ACHN (cell line): Measurements from ENCODE around the gene UBE2G1.

ENCODE experiments used
- DNase-seq: peaks from one replicate; pipeline ENCODE4 v3.0.0-alpha.2; 2015
- in situ Hi-C: cut with HindIII; loops from 2 replicates; pipeline ENCODE4 v1.10.0; 2017; ENCODE audit warnings: low sequenced_read_pairs, low pct_ligation_motif_present, low pct_unique_long_range_greater_than_20kb

UBE2G1 gene

GRCh38 chr17:4366327-4367063 lies at the start of gene UBE2G1:
Gene UBE2G1 (minus strand): TSS chr17:4366675. CDS start chr17:4366316, 359 bp downstream.
- in situ Hi-C loops, result no loop called here
- peak; percentile 97 for DNase-seq

GRCh38 chr17:4412933-4413831 lies 46.7 kb upstream of the UBE2G1 start:
- DNase-seq, result peak; percentile 87

GRCh38 chr17:4411201-4411600 lies 44.7 kb upstream of the UBE2G1 start:
- DNase-seq, result no peak
- in situ Hi-C loops, result loop anchor here (25.0 kb wide), 1 partner anchor 199 kb away; no protein-coding TSS in a partner anchor

More at GRCh38 chr17:4412933-4413831, 46.7 kb upstream of the UBE2G1 start:
- in situ Hi-C loops, result loop anchor here (25.0 kb wide), 1 partner anchor 201 kb away; no protein-coding TSS in a partner anchor

DNA sequence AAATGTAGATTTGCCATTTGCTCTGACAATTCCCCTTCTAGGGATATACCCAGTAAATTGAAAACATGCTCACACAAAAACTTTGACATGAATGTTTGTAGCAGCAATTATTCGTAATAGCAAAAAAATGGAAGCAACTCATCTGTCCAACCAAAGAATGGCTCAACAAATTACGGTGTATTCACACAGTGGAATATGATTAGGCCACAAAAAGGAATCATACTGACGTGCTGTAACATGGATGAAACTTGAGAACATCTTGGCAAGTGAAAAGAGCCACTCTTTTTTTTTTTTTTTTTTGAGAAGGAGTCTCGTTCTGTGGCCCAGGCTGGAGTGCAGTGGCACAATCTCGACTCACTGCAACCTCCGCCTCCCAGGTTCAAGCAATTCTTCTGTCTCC lies 43.2 kb upstream of the UBE2G1 start:
- DNase-seq, result no peak
- in situ Hi-C loops, result loop anchor here (25.0 kb wide), 1 partner anchor 197 kb away; no protein-coding TSS in a partner anchor

- in situ Hi-C loops, result loop anchor here (25.0 kb wide), 1 partner anchor 196 kb away; no protein-coding TSS in a partner anchor
- DNase-seq, result no peak
Measured at GRCh38 chr17:4407851-4408250, 41.4 kb upstream of the UBE2G1 start.

DNA sequence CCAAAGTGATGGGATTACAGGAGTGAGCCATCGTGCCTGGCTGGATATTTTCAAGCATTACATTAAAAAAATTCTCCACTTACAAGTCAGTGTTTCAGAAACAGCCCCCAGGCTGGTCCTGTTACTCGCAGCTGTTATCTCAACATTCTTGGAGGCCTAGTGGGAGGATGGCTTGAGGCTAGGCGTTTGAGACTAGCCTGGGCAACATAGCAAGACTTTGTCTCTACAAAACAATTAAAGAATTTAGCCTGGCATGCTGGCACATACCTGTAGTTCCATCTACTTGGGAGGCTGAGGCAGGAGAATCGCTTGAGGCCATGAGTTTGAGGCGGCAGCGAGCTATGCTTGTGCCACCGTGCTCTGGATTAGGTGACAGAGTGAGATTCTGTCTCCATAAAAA lies 40.7 kb upstream of the UBE2G1 start:
- DNase-seq, result no peak
- in situ Hi-C loops, result loop anchor here (25.0 kb wide), 1 partner anchor 195 kb away; no protein-coding TSS in a partner anchor

GRCh38 chr17:4406386-4406785 lies 39.9 kb upstream of the UBE2G1 start:
- DNase-seq, result no peak
- in situ Hi-C loops, result loop anchor here (25.0 kb wide), 1 partner anchor 194 kb away; no protein-coding TSS in a partner anchor

- in situ Hi-C loops, result loop anchor here (25.0 kb wide), 1 partner anchor 193 kb away; no protein-coding TSS in a partner anchor
Measured at GRCh38 chr17:4405699-4406098, 39.2 kb upstream of the UBE2G1 start.

GRCh38 chr17:4405038-4405669 lies 38.7 kb upstream of the UBE2G1 start:
- in situ Hi-C loops, result loop anchor here (25.0 kb wide), 1 partner anchor 193 kb away; no protein-coding TSS in a partner anchor
- DNase-seq, result no peak

More at GRCh38 chr17:4405699-4406098, 39.2 kb upstream of the UBE2G1 start:
- no peak for DNase-seq

DNA sequence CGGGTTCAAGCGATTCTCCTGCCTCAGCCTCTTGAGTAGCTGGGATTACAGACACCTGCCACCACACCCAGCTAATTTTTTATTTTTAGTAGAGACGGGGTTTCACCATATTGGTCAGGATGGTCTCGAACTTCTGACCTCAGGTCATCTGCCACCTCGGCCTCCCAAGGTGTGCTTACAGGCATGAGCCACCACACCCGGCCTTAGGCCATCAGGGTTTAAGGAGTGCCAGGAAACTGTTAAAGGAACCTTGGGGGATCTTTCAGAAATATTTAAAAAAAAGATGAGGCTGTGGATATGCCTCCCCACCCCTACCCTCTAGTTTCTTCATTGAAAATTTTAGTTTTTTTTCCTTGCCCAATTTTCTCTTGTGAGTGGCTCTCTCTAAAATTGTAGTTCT lies 31.4 kb upstream of the UBE2G1 start:
- no peak for DNase-seq
- in situ Hi-C loops, result no loop called here

- DNase-seq, result no peak
- in situ Hi-C loops, result no loop called here
Measured at GRCh38 chr17:4395111-4395478, 28.6 kb upstream of the UBE2G1 start.

GRCh38 chr17:4394208-4395110 lies 28.0 kb upstream of the UBE2G1 start:
- DNase-seq, result no peak
- in situ Hi-C loops, result no loop called here

- in situ Hi-C loops, result no loop called here
- DNase-seq, result no peak
Measured at GRCh38 chr17:4393806-4394205, 27.3 kb upstream of the UBE2G1 start.

- DNase-seq, result no peak
Measured at GRCh38 chr17:4389079-4389478, 22.6 kb upstream of the UBE2G1 start.

GRCh38 chr17:4387137-4387536 lies 20.7 kb upstream of the UBE2G1 start:
- in situ Hi-C loops, result no loop called here
- no peak for DNase-seq

More at GRCh38 chr17:4389079-4389478, 22.6 kb upstream of the UBE2G1 start:
- in situ Hi-C loops, result no loop called here

DNA sequence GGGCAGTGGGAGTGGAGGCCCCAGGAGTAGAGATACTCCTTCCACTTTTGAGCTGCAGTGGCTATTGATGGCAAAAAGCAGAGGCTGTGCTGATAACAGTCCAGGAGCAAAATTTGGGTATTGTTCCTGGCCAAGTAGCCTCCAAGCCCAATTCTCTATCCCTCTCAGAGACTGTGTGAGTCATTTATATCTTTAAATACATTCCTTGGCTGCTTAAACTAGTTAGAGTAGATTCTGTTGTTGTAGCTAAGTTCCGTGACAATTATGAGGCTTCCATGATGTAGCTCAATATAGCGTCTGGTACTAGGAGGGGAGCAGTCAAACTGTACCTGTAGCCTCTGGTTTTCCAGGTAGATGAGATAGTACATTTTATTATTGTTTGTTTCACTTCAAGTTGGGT lies 19.9 kb upstream of the UBE2G1 start:
- DNase-seq, result no peak

More for the DNA sequence above, 19.9 kb upstream of the UBE2G1 start:
- in situ Hi-C loops, result no loop called here
